Peyer's patch (tissue), 4 donors: ENCODE results near the gene FGFBP3. TPM values are rescaled to one million over a fixed set of nuclear protein-coding genes. Genes with fewer than 3 reads are reported as not detected.

Experiments
- DNase-seq, 3 donors: peaks; one replicate each; pipeline ENCODE4 v3.0.0-alpha.2; 2017 to 2019
- H3K27ac ChIP-seq, 4 donors: fragments of 200-600 bp; sonication (generic); one replicate each; pipeline ENCODE4 v1.5.1; 2016 to 2019
- H3K27me3 ChIP-seq, 2 donors: fragments of 200-600 bp; sonication (generic); one replicate each; pipeline ENCODE4 v1.5.1; 2019
- H3K36me3 ChIP-seq, 3 donors: fragments of 200-600 bp; sonication (generic); one replicate each; pipeline ENCODE4 v1.5.1; 2016 to 2019
- H3K4me1 ChIP-seq, 4 donors: fragments of 200-600 bp; sonication (generic); one replicate each; pipeline ENCODE4 v1.5.1; 2016 to 2019
- H3K4me3 ChIP-seq, 4 donors: fragments of 200-600 bp; sonication (generic); 1 replicate in 3 of 4; 2 replicates in 1 of 4; pipeline ENCODE4 v1.5.1; 2016 to 2019; ENCODE audit warnings: mild to moderate bottlenecking in 1 of 4
- H3K9me3 ChIP-seq, 4 donors: fragments of 200-600 bp; sonication (generic); one replicate each; pipeline ENCODE4 v1.5.1; 2016 to 2019; ENCODE audit warnings: mild to moderate bottlenecking in 1 of 4
- POLR2A ChIP-seq, 2 donors: fragments of 450-650 bp; IDR thresholded peaks; one replicate each; pipeline ENCODE4 v1.5.1; 2017; ENCODE audit warnings: antibody characterized with exemption in 2 of 2, mild to moderate bottlenecking in 2 of 2, moderate library complexity in 2 of 2
- total RNA-seq, 4 donors: library from RNA; depleted of rRNA; stranded (reverse); fragments of >200 nt; gene quantifications; one replicate each; pipeline ENCODE4 v1.1.0, GENCODE V29; 2016
- TF ChIP-seq, protein P1 (sequence below), 6 experiments: fragments of 450-650 bp in 4 of 6; fragments of 200-600 bp in 2 of 6; sonication (generic) in 1 of 6; IDR thresholded peaks; one replicate each; pipeline ENCODE4 v1.5.1; 2017 to 2019; ENCODE audit warnings: antibody characterized with exemption in 6 of 6, mild to moderate bottlenecking in 3 of 6, moderate library complexity in 1 of 6

Gene FGFBP3
- total RNA-seq, 4 donors from 2014 or later = 0.53 to 1.1 TPM; not detected in 2

- Histone ChIP-seq H3K4me3 (no peak overlapping the region), H3K27ac (no peak overlapping the region), H3K9me3 (peaks cover 0 to 4% (median 0%) of the 10 kb centered on the region in 4 donors), H3K27me3 (no peaks in the 10 kb centered on the region), H3K36me3 (no peaks in the 10 kb centered on the region), H3K4me1 (peaks cover 0 to 1% (median under 1%) of the 10 kb centered on the region in 4 donors)
- TF ChIP-seq, protein P1, sequence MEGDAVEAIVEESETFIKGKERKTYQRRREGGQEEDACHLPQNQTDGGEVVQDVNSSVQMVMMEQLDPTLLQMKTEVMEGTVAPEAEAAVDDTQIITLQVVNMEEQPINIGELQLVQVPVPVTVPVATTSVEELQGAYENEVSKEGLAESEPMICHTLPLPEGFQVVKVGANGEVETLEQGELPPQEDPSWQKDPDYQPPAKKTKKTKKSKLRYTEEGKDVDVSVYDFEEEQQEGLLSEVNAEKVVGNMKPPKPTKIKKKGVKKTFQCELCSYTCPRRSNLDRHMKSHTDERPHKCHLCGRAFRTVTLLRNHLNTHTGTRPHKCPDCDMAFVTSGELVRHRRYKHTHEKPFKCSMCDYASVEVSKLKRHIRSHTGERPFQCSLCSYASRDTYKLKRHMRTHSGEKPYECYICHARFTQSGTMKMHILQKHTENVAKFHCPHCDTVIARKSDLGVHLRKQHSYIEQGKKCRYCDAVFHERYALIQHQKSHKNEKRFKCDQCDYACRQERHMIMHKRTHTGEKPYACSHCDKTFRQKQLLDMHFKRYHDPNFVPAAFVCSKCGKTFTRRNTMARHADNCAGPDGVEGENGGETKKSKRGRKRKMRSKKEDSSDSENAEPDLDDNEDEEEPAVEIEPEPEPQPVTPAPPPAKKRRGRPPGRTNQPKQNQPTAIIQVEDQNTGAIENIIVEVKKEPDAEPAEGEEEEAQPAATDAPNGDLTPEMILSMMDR (IDR thresholded peaks at IDR 0.05) = no peak
- no peak for TF ChIP-seq POLR2A (IDR thresholded peaks at IDR 0.05)
- no peak for DNase-seq
These were observed 10.4 kb upstream of the FGFBP3 start for GRCh38 chr10:91919651-91920050.

GRCh38 chr10:91910467-91910866, 1.2 kb upstream of the FGFBP3 start:
- TF ChIP-seq, protein P1 (IDR thresholded peaks at IDR 0.05) = no peak
- TF ChIP-seq POLR2A (IDR thresholded peaks at IDR 0.05) = no peak
- H3K27ac ChIP-seq = no peak overlapping the region
- no peaks in the 10 kb centered on the region for H3K36me3 ChIP-seq
- no peaks in the 10 kb centered on the region for H3K4me1 ChIP-seq
- H3K9me3 ChIP-seq = no peaks in the 10 kb centered on the region
- no peak overlapping the region for H3K4me3 ChIP-seq
- DNase-seq = no peak
- H3K27me3 ChIP-seq = no peaks in the 10 kb centered on the region

- peak overlapping the region; percentile 68 to 89 (median 85) for H3K4me3 ChIP-seq
- peak overlapping the region; percentile 57 to 86 (median 69) for H3K27ac ChIP-seq
- H3K36me3 ChIP-seq = no peaks in the 10 kb centered on the region
- TF ChIP-seq, protein P1 (IDR thresholded peaks at IDR 0.05) = peak in 4 of 6 experiments; percentile 20 to 37 (median 27)
- no peak for TF ChIP-seq POLR2A (IDR thresholded peaks at IDR 0.05)
- H3K9me3 ChIP-seq = no peaks in the 10 kb centered on the region
- peak; percentile 66 to 86 (median 81) for DNase-seq
- H3K4me1 ChIP-seq = no peaks in the 10 kb centered on the region
- no peaks in the 10 kb centered on the region for H3K27me3 ChIP-seq
These were observed 759 bp downstream of the FGFBP3 start for GRCh38 chr10:91908337-91909116.

DNA sequence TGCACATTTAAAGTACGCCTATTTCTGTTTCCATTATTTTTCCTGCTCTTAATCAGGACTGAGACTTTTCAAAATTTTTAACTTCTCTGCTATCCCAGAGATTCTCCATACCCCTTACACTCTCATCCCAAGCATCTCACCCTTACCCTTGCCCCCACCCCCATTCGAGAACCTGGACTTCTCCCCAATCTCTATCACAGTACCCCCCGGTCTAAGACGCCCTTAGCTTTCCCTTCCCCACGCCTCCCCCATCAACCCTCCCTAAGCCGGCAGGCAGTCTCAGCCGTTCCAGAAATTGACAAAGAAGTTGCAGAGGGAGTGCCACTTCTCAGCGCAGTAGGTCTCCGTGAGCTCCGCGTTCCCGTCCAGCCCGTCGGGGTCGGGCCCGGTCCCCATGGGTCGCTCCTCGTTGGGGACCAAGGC, 1.4 kb downstream of the FGFBP3 start:
- no peaks in the 10 kb centered on the region for H3K9me3 ChIP-seq
- DNase-seq = no peak
- no peaks in the 10 kb centered on the region for H3K36me3 ChIP-seq
- peak overlapping the region; percentile 68 to 89 (median 85) for H3K4me3 ChIP-seq
- TF ChIP-seq, protein P1 (IDR thresholded peaks at IDR 0.05) = no peak
- TF ChIP-seq POLR2A (IDR thresholded peaks at IDR 0.05) = no peak
- no peaks in the 10 kb centered on the region for H3K27me3 ChIP-seq
- H3K4me1 ChIP-seq = no peaks in the 10 kb centered on the region
- peak overlapping the region; percentile 57 to 86 (median 69) for H3K27ac ChIP-seq

DNA sequence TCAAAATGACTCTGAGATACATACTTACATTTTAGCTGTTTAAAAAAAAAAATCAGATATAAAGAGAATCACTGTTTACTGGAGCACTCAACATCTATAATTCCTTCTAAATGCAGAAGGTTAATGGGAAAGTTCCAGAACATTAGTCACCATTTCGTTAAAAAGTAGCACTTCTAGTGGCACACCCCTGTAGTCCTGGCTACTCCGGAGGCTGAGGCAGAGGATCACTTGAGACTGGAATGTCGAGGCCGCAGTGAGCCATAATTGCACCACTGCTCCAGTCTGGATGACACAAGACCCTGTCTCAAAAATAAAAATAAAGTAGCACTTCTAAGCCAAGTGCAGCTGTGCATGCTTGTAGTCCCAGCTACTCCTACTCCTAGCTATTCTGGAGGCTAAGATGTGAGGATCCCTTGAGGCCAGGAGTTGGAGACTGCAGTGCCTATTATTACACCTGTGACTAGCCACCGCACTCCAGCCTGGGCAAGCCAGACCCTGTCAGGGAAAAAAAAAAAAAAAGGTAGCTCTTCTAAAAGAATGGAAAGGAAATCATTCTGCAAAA, 2.2 kb downstream of the FGFBP3 start:
- H3K9me3 ChIP-seq = no peaks in the 10 kb centered on the region
- TF ChIP-seq, protein P1 (IDR thresholded peaks at IDR 0.05) = no peak
- TF ChIP-seq POLR2A (IDR thresholded peaks at IDR 0.05) = no peak
- no peaks in the 10 kb centered on the region for H3K27me3 ChIP-seq
- no peaks in the 10 kb centered on the region for H3K4me1 ChIP-seq
- no peak for DNase-seq
- no peak overlapping the region for H3K27ac ChIP-seq
- H3K36me3 ChIP-seq = no peaks in the 10 kb centered on the region
- H3K4me3 ChIP-seq = no peak overlapping the region
